K562 (cell line): ENCODE results near the gene DET1. TPM values are rescaled to one million over a fixed set of nuclear protein-coding genes. Genes with fewer than 3 reads are reported as not detected.

Experiments used
- CEBPB ChIP-seq: fragments of 450-650 bp; IDR thresholded peaks from 2 replicates; pipeline ENCODE4 v1.6.1; 2016; ENCODE audit warnings: missing genetic modification characterization, missing compliant biosample characterization
- CEBPG ChIP-seq, 3 experiments: fragments of 200-800 bp in 1 of 3; sonication (Bioruptor generic) in 1 of 3; sonication (generic) in 1 of 3; formaldehyde crosslinking in 1 of 3; IDR thresholded peaks in 2 of 3; conservative IDR thresholded peaks in 1 of 3; 2 replicates each; pipeline versions ENCODE4 v1.6.1 to v1.8.0; 2016 to 2022; ENCODE audit warnings: missing compliant biosample characterization in 2 of 3, missing genetic modification characterization in 2 of 3, mild to moderate bottlenecking in 1 of 3, missing genetic modification reagents in 1 of 3
- CREM ChIP-seq: IDR thresholded peaks from 2 replicates; pipeline ENCODE4 v1.6.1; 2014; ENCODE audit warnings: antibody characterized with exemption, low read depth
- GATA2 ChIP-seq: sonication (generic); formaldehyde crosslinking; IDR thresholded peaks from 2 replicates; pipeline ENCODE4 v1.4.0; 2020; ENCODE audit warnings: mild to moderate bottlenecking, missing genetic modification reagents
- GATAD2B ChIP-seq: fragments of 450-650 bp; IDR thresholded peaks from 2 replicates; pipeline ENCODE4 v1.6.1; 2017; ENCODE audit warnings: mild to moderate bottlenecking, borderline replicate concordance
- HSF4 ChIP-seq: fragments of 250-450 bp; sonication (Bioruptor Pico); IDR thresholded peaks from 2 replicates; pipeline ENCODE4 v2.1.2; 2022; ENCODE audit warnings: mild to moderate bottlenecking, moderate library complexity, borderline replicate concordance
- KDM1A ChIP-seq, 2 experiments: fragments of 450-650 bp; IDR thresholded peaks; 2 replicates each; pipeline ENCODE4 v1.6.1; 2016; ENCODE audit warnings: mild to moderate bottlenecking in 2 of 2
- NR2C2 ChIP-seq, 2 experiments: fragments of 200-800 bp in 1 of 2; sonication (Bioruptor generic) in 1 of 2; sonication (generic) in 1 of 2; formaldehyde crosslinking in 1 of 2; IDR thresholded peaks; 2 replicates each; pipeline versions ENCODE4 v1.6.1 to v1.8.0; 2016 to 2022; ENCODE audit warnings: mild to moderate bottlenecking in 1 of 2, missing compliant biosample characterization in 1 of 2, missing genetic modification characterization in 1 of 2, missing genetic modification reagents in 1 of 2
- PHB ChIP-seq: fragments of 250-450 bp; sonication (Bioruptor Pico); IDR thresholded peaks from 2 replicates; pipeline ENCODE4 v1.5.0; 2021
- PHF21A ChIP-seq: fragments of 450-650 bp; IDR thresholded peaks from 2 replicates; pipeline ENCODE4 v1.6.1; 2017; ENCODE audit warnings: low read depth, borderline replicate concordance
- PRDM10 ChIP-seq: fragments of 450-650 bp; IDR thresholded peaks from 2 replicates; pipeline ENCODE4 v1.6.1; 2018; ENCODE audit not compliant: partially characterized antibody
- TEAD4 ChIP-seq, 2 experiments: sonication (generic) in 1 of 2; formaldehyde crosslinking in 1 of 2; IDR thresholded peaks; 2 replicates each; pipeline versions ENCODE4 v1.6.1 to v1.8.0; 2012 to 2022; ENCODE audit warnings: borderline replicate concordance in 1 of 2, inconsistent platforms in 1 of 2, low read length in 1 of 2, mild to moderate bottlenecking in 1 of 2, missing genetic modification reagents in 1 of 2
- XRCC4 ChIP-seq: IDR thresholded peaks from one replicate; pipeline ENCODE4 v1.6.1; 2011; ENCODE audit not compliant: insufficient read depth, insufficient read length; ENCODE audit errors: extremely low read depth
- ZEB2 ChIP-seq: fragments of 450-650 bp; IDR thresholded peaks from 2 replicates; pipeline ENCODE4 v1.6.1; 2016
- ZMIZ1 ChIP-seq, 2 experiments: fragments of 150-350 bp in 1 of 2; IDR thresholded peaks; 2 replicates each; pipeline ENCODE4 v1.6.1; 2012 to 2016; ENCODE audit warnings: low read depth in 2 of 2, low read length in 2 of 2, mild to moderate bottlenecking in 1 of 2, moderate library complexity in 1 of 2
- ZNF239 ChIP-seq: fragments of 250-450 bp; sonication (Bioruptor Pico); IDR thresholded peaks from 2 replicates; pipeline ENCODE4 v1.4.0; 2020; ENCODE audit warnings: mild to moderate bottlenecking
- ZNF583 ChIP-seq: fragments of 250-450 bp; sonication (Bioruptor Pico); IDR thresholded peaks from 2 replicates; pipeline ENCODE4 v1.4.0; 2020
- ZNF644 ChIP-seq: fragments of 200-800 bp; sonication (Bioruptor generic); IDR thresholded peaks from 2 replicates; pipeline ENCODE4 v1.6.1; 2016; ENCODE audit warnings: low read depth, missing genetic modification characterization, missing compliant biosample characterization
- polyA plus RNA-seq, 8 experiments: library from polyadenylated mRNA; depleted of rRNA in 4 of 8; stranded (reverse) in 5 of 8; unstranded in 3 of 8; fragments of >200 nt; fragmentation: Nextera tagmentation in 2 of 8; fragmentation: Illumina TruSeq in 1 of 8; extraction: Ambion mirVana in 2 of 8; extraction: Trizol in 1 of 8; gene quantifications; 2 replicates each; pipeline versions ENCODE4 v1.2.1 to v1.2.3, GENCODE V29; 2011 to 2014; ENCODE audit warnings: inconsistent platforms in 1 of 8, missing spikeins in 1 of 8
- total RNA-seq, 7 experiments: library from RNA; depleted of rRNA in 6 of 7; stranded (reverse); fragments of >200 nt in 6 of 7; fragmentation: Illumina TruSeq in 2 of 7; extraction: Trizol in 2 of 7; gene quantifications; 2 replicates each; pipeline versions ENCODE4 v1.2.1 to v1.2.3, GENCODE V29; 2011 to 2021; ENCODE audit warnings: low replicate concordance in 1 of 7
- TF ChIP-seq, protein P1 (sequence below), 2 experiments: fragments of 450-650 bp in 1 of 2; sonication (generic) in 1 of 2; formaldehyde crosslinking in 1 of 2; IDR thresholded peaks in 1 of 2; conservative IDR thresholded peaks in 1 of 2; 2 replicates each; pipeline versions ENCODE4 v1.6.1 to v1.8.1; 2016 to 2023; ENCODE audit warnings: mild to moderate bottlenecking in 2 of 2, moderate library complexity in 2 of 2, inconsistent platforms in 1 of 2, missing genetic modification reagents in 1 of 2

Gene DET1
- total and polyA plus RNA-seq, 9 of the 15 experiments (the other 6 are each of a cell fraction or from before 2014, with no cell fraction given) = 4.2 to 8.1 (median 6.0) TPM

DNA sequence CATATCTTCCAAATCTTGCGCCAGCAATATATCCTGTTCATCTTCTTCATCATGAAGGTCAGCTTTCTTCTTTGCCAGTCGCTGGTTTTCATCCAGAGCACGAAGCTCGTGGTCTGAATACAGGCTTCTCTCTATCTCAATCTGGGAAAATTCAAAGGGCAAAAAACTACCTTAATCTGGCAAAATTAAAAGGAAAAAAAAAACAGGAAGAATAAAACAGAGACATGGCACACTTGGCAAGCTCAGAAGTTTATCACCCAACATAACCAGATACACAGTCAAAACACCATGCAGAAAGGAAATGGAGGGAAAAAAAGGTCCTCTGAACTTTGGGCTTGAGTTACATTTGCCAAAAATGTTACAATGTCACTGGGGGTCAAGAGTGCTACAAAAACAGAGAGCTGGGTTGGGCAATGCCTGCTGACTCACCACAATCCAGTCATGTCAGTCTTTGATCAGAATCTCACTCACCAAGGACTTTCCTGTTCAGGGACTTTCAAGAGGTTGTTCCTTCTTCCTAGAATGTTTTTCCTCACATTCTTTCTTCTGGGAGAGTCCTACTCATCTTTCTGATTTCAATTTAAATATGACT, 80.8 kb downstream of the DET1 start (continued):
- TF ChIP-seq PRDM10 (peak; percentile 31), TEAD4 (IDR thresholded peaks at IDR 0.05; ENCODE audit: low read length) (peak; percentile 61), TEAD4 (CRISPR knock-in tag; IDR thresholded peaks at IDR 0.05; ENCODE audit: borderline replicate concordance) (no peak), ZMIZ1 (IDR thresholded peaks at IDR 0.05; ENCODE audit: low read depth in 2 of 2, low read length in 2 of 2) (no peak), ZNF644 (0 out of 2 replicates have a peak, but pooled peaks have one; percentile 42), ZNF239 (no peak), GATAD2B (no peak), PHF21A (no peak), CEBPB (tag) (peak; percentile 98), GATA2 (CRISPR knock-in tag) (no peak), CEBPG (CRISPR knock-in tag; IDR thresholded peaks at IDR 0.05) (peak; percentile 92), CEBPG (tag; conservative IDR thresholded peaks at IDR 0.05 in 1 of 2, IDR thresholded peaks at IDR 0.05 in 1 of 2) (peak; percentile 92 to 93), CREM (peak; percentile 43; the same call in 1 of the 2 replicates), ZNF583 (CRISPR knock-in tag) (no peak), KDM1A (IDR thresholded peaks at IDR 0.05) (peak in 1 of 2 experiments; percentile 55; a peak in 2 of 4 replicates), HSF4 (CRISPR knock-in tag) (no peak), XRCC4 (no peak), NR2C2 (CRISPR knock-in tag; IDR thresholded peaks at IDR 0.05) (no peak), NR2C2 (tag; IDR thresholded peaks at IDR 0.05) (peak; percentile 75), PHB (CRISPR knock-in tag) (no peak), ZEB2 (no peak)
- TF ChIP-seq, protein P1, sequence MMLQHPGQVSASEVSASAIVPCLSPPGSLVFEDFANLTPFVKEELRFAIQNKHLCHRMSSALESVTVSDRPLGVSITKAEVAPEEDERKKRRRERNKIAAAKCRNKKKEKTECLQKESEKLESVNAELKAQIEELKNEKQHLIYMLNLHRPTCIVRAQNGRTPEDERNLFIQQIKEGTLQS (IDR thresholded peaks at IDR 0.05) = peak; percentile 82
- TF ChIP-seq, protein P1 (CRISPR knock-in tag; conservative IDR thresholded peaks at IDR 0.05) = 0 out of 2 replicates have a peak, but pooled peaks have one; percentile 55
